HG03565 (cell line): ENCODE results near the gene CHMP2A.
A peak's percentile ranks its signal among the peaks of the same experiment; 100 is the strongest.
"Not testable (repeated sequence)": the region's sequence is repeated elsewhere in the genome, so short reads cannot be mapped to it uniquely, and the experiment has no call there.

Source experiments
- ATAC-seq: cut with Tn5 transposase; IDR thresholded peaks from one replicate; pipeline ENCODE4 v1.9.1; 2021; ENCODE audit warnings: mild to moderate bottlenecking, moderate library complexity; ENCODE audit not compliant: unreplicated experiment

CHMP2A gene

GRCh38 chr19:58542641-58543372, 12.1 kb downstream of the CHMP2A start:
- not testable (repeated sequence) for ATAC-seq

GRCh38 chr19:58539169-58539559, 15.7 kb downstream of the CHMP2A start:
- not testable (repeated sequence) for ATAC-seq

- no peak for ATAC-seq
These were observed 16.4 kb downstream of the CHMP2A start for GRCh38 chr19:58538257-58539168.

GRCh38 chr19:58536852-58537798, 17.8 kb downstream of the CHMP2A start:
- no peak for ATAC-seq

GRCh38 chr19:58535857-58536256, 19.0 kb downstream of the CHMP2A start:
- ATAC-seq = no peak

- ATAC-seq = no peak
These were observed 23.7 kb downstream of the CHMP2A start for GRCh38 chr19:58531034-58531840.

GRCh38 chr19:58529405-58529804, 25.5 kb downstream of the CHMP2A start:
- ATAC-seq = no peak

GRCh38 chr19:58522709-58523108, 32.2 kb downstream of the CHMP2A start:
- ATAC-seq = no peak

GRCh38 chr19:58521651-58522050, 33.3 kb downstream of the CHMP2A start:
- no peak for ATAC-seq

GRCh38 chr19:58520257-58520599, 34.7 kb downstream of the CHMP2A start:
- no peak for ATAC-seq

- ATAC-seq = peak; percentile 76
These were observed 35.3 kb downstream of the CHMP2A start, which contains the start of gene ZBTB45 for GRCh38 chr19:58519355-58520256. TSS of gene ZBTB45 (minus strand) at chr19:58519810. CDS start at chr19:58517673, 2,137 bp downstream.

GRCh38 chr19:58519087-58519354, 35.9 kb downstream of the CHMP2A start:
- peak; percentile 0 for ATAC-seq

- no peak for ATAC-seq
These were observed 36.4 kb downstream of the CHMP2A start for GRCh38 chr19:58518256-58519086.

GRCh38 chr19:58516964-58517833, 37.7 kb downstream of the CHMP2A start:
- ATAC-seq = no peak

- ATAC-seq = no peak
These were observed 38.6 kb downstream of the CHMP2A start for GRCh38 chr19:58516246-58516836.

- no peak for ATAC-seq
These were observed 39.6 kb downstream of the CHMP2A start for GRCh38 chr19:58515259-58515658.

GRCh38 chr19:58514564-58515022, 40.3 kb downstream of the CHMP2A start:
- no peak for ATAC-seq
